Glomerular visceral epithelial cell (primary cell): ENCODE data around the gene KRTAP4-12.
"Not testable (repeated sequence)": the region's sequence is repeated elsewhere in the genome, so short reads cannot be mapped to it uniquely, and the experiment has no call there.

ENCODE experiments used
- DNase-seq: peaks from one replicate; pipeline ENCODE4 v3.0.0-alpha.2; 2016; ENCODE audit errors: extremely low spot score

Gene KRTAP4-12

GRCh38 chr17:41123991-41124371 lies at the start of gene KRTAP4-12:
Gene KRTAP4-12, minus strand, starts transcription at chr17:41124182. Its CDS starts 60 bp downstream, at chr17:41124122.
- DNase-seq = not testable (repeated sequence)

GRCh38 chr17:41171886-41172285 lies 47.9 kb upstream of the KRTAP4-12 start:
- DNase-seq = no peak

- DNase-seq = no peak
These were observed 44.1 kb upstream of the KRTAP4-12 start, which contains the start of gene KRTAP4-3 for GRCh38 chr17:41168121-41168520. Gene KRTAP4-3, minus strand, starts transcription at chr17:41168221. Its CDS starts 49 bp downstream, at chr17:41168172.

GRCh38 chr17:41167561-41167960 lies 43.6 kb upstream of the KRTAP4-12 start:
- no peak for DNase-seq

GRCh38 chr17:41163828-41164227 lies 39.8 kb upstream of the KRTAP4-12 start:
- no peak for DNase-seq

GRCh38 chr17:41160648-41161047 lies 36.7 kb upstream of the KRTAP4-12 start, which contains the start of gene KRTAP4-4:
Gene KRTAP4-4, minus strand, starts transcription at chr17:41160748. Its CDS starts 57 bp downstream, at chr17:41160691.
- no peak for DNase-seq

- DNase-seq = not testable (repeated sequence)
These were observed 36.2 kb upstream of the KRTAP4-12 start for GRCh38 chr17:41160190-41160589.

- DNase-seq = no peak
These were observed 29.9 kb upstream of the KRTAP4-12 start for GRCh38 chr17:41153856-41154255.

GRCh38 chr17:41151525-41151924 lies 27.5 kb upstream of the KRTAP4-12 start:
- no peak for DNase-seq

GRCh38 chr17:41150026-41150425 lies 26.0 kb upstream of the KRTAP4-12 start:
- no peak for DNase-seq

- DNase-seq = no peak
These were observed 25.6 kb upstream of the KRTAP4-12 start, which contains the start of gene KRTAP4-5 for GRCh38 chr17:41149652-41149985. Gene KRTAP4-5, minus strand, starts transcription at chr17:41149825. Its CDS starts 58 bp downstream, at chr17:41149767.

- not testable (repeated sequence) for DNase-seq
These were observed 25.1 kb upstream of the KRTAP4-12 start for GRCh38 chr17:41148971-41149651.

GRCh38 chr17:41147531-41148204 lies 23.7 kb upstream of the KRTAP4-12 start:
- DNase-seq = no peak

- no peak for DNase-seq
These were observed 21.3 kb upstream of the KRTAP4-12 start for GRCh38 chr17:41145261-41145660.

- DNase-seq = no peak
These were observed 20.9 kb upstream of the KRTAP4-12 start for GRCh38 chr17:41144846-41145245.

GRCh38 chr17:41141361-41141760 lies 17.4 kb upstream of the KRTAP4-12 start:
- no peak for DNase-seq

GRCh38 chr17:41140360-41141131 lies 16.6 kb upstream of the KRTAP4-12 start, which contains the start of gene KRTAP4-6:
Gene KRTAP4-6, minus strand, starts transcription at chr17:41140544. Its CDS starts 57 bp downstream, at chr17:41140487.
- peak; percentile 85 for DNase-seq

- not testable (repeated sequence) for DNase-seq
These were observed 15.9 kb upstream of the KRTAP4-12 start for GRCh38 chr17:41139865-41140264.

- no peak for DNase-seq
These were observed 10.1 kb upstream of the KRTAP4-12 start for GRCh38 chr17:41133880-41134735.

- peak; percentile 34 for DNase-seq
These were observed 8.0 kb upstream of the KRTAP4-12 start for GRCh38 chr17:41131979-41132378.

- no peak for DNase-seq
These were observed 3.4 kb upstream of the KRTAP4-12 start for GRCh38 chr17:41127371-41127770.
